ENCODE measurements around the gene AGBL5. TPM values are rescaled to one million over a fixed set of nuclear protein-coding genes. Genes with fewer than 3 reads are reported as not detected.
A peak's percentile ranks its signal among the peaks of the same experiment; 100 is the strongest.

AGBL5 gene
- total and polyA plus RNA-seq, 9 of the 15 experiments (the other 6 are each of a cell fraction or from before 2014, with no cell fraction given): 3.3 to 52.7 (median 26.2) TPM

GRCh38 chr2:27050996-27051901, at the start of gene AGBL5 (continued):
- TF ChIP-seq PBX2 (CRISPR knock-in tag; IDR thresholded peaks at IDR 0.05; ENCODE audit: low read depth) (no peak), PBX2 (tag; conservative IDR thresholded peaks at IDR 0.05; ENCODE audit: low read depth) (0 out of 2 replicates have a peak, but pooled peaks have one; percentile 10), ZNF384 (IDR thresholded peaks at IDR 0.05; ENCODE audit: low read depth, low read length) (no peak), SMAD1 (IDR thresholded peaks at IDR 0.05; ENCODE audit: low read depth, low read length, partially characterized antibody) (peak; percentile 47), SETDB1 (IDR thresholded peaks at IDR 0.05; ENCODE audit: low read length) (no peak), SIN3B (IDR thresholded peaks at IDR 0.05; ENCODE audit: low read depth) (peak; percentile 33; the same call in 1 of the 2 replicates), RREB1 (CRISPR knock-in tag; IDR thresholded peaks at IDR 0.05) (peak; percentile 96), ZNF431 (CRISPR knock-in tag; IDR thresholded peaks at IDR 0.05) (no peak; the same call in 1 of the 2 replicates), BDP1 (IDR thresholded peaks at IDR 0.05; ENCODE audit: insufficient read depth, insufficient read length) (peak; percentile 97), E2F8 (IDR thresholded peaks at IDR 0.05; ENCODE audit: low read depth, partially characterized antibody) (peak; percentile 81), SRSF1 (IDR thresholded peaks at IDR 0.05; ENCODE audit: low read depth, low read length) (no peak), RNF219 (CRISPR knock-in tag; IDR thresholded peaks at IDR 0.05) (no peak), GABPB1 (CRISPR knock-in tag; IDR thresholded peaks at IDR 0.05) (peak; percentile 84)
